Ovary (tissue), 9 donors: ENCODE measurements around the gene CTNNA3. TPM values are rescaled to one million over a fixed set of nuclear protein-coding genes. Genes with fewer than 3 reads are reported as not detected.

Experiments used
- DNase-seq, 5 donors: peaks; one replicate each; pipeline ENCODE4 v3.0.0-alpha.2; 2019 to 2020
- H3K27ac ChIP-seq, 2 donors: fragments of 200-600 bp; one replicate each; pipeline versions ENCODE4 v1.5.1 to v1.8.0; 2019 to 2022
- H3K27me3 ChIP-seq: fragments of 200-600 bp; one replicate; pipeline ENCODE4 v1.8.0; 2022
- H3K36me3 ChIP-seq: fragments of 200-600 bp; sonication (generic); one replicate; pipeline ENCODE4 v1.5.1; 2019
- H3K4me1 ChIP-seq: one replicate; pipeline ENCODE4 v1.8.1; 2013; ENCODE audit warnings: mild to moderate bottlenecking, moderate library complexity; ENCODE audit not compliant: insufficient read depth
- H3K4me3 ChIP-seq: fragments of 200-600 bp; sonication (generic); one replicate; pipeline ENCODE4 v1.5.1; 2017
- H3K9me3 ChIP-seq, 2 donors: fragments of 200-600 bp in 1 of 2; sonication (generic) in 1 of 2; one replicate each; pipeline versions ENCODE4 v1.5.1 to v1.8.1; 2013 to 2019; ENCODE audit warnings: mild to moderate bottlenecking in 1 of 2, moderate library complexity in 1 of 2
- CTCF ChIP-seq, 3 donors: fragments of 450-650 bp in 2 of 3; fragments of 200-600 bp in 1 of 3; IDR thresholded peaks; one replicate each; pipeline versions ENCODE4 v1.5.1 to v1.8.0; 2016 to 2022; ENCODE audit warnings: antibody characterized with exemption in 3 of 3, mild to moderate bottlenecking in 1 of 3
- EP300 ChIP-seq: sonication (generic); formaldehyde crosslinking; IDR thresholded peaks from one replicate; pipeline ENCODE4 v1.6.1; 2017; ENCODE audit warnings: antibody characterized with exemption
- POLR2A ChIP-seq: fragments of 450-650 bp; IDR thresholded peaks from one replicate; pipeline ENCODE4 v1.6.1; 2017; ENCODE audit warnings: antibody characterized with exemption, mild to moderate bottlenecking, moderate library complexity
- WGBS, 3 donors: extraction: QIAGEN DNeasy Blood & Tissue Kit in 1 of 3; methylation state at CpG; one replicate each; pipeline versions ENCODE4 v1.1.5 to v1.1.7; 2013 to 2017; 5-methylcytosine and 5-hydroxymethylcytosine counted together
- intact Hi-C, 4 donors: fragments of 100-400 bp; cut with DNase I; formaldehyde crosslinking; loops; one replicate each; pipeline versions ENCODE4 v1.11.0 to v1.15.1; 2022 to 2023
- polyA plus RNA-seq, 2 donors: library from polyadenylated mRNA; stranded (reverse); fragments of 200-250 nt in 1 of 2; fragments of 350-450 nt in 1 of 2; fragmentation: Illumina TruSeq in 1 of 2; extraction: RNeasy Lipid Tissue Mini Kit (QIAGEN cat#74804) in 1 of 2; gene quantifications; one replicate each; pipeline ENCODE4 v1.2.3, GENCODE V29; 2013 to 2014
- total RNA-seq, 7 donors: library from RNA; depleted of rRNA in 2 of 7; stranded (reverse); fragments of >200 nt in 2 of 7; fragmentation: NEBNext Ultra II Directional in 3 of 7; extraction: Animal tissue kit (Norgen Biotek cat#: 25700) in 3 of 7; gene quantifications; one replicate each; pipeline versions ENCODE4 v1.1.0 to v1.2.4, GENCODE V29; 2016 to 2023
- donor health status: DM: no; HTN: no; CAD: no; lungs with moderate emphysema.
- donor health status: DM: no; HTN: no; CAD: no.
- donor health status: Bipolar disorder and iron deficiency.
- donor health status: DM: yes; HTN: yes; CAD: no.
- donor health status: DM: no; HTN: no; CAD: no.
- donor health status: DM: yes; HTN: yes; CAD: no.

Gene CTNNA3
- total and polyA plus RNA-seq, 9 donors = 1.9 to 9.7 (median 4.0) TPM

- Histone ChIP-seq H3K4me3 (no peak overlapping the region), H3K27me3 (no peaks in the 10 kb centered on the region), H3K9me3 (no peaks in the 10 kb centered on the region), H3K27ac (no peak overlapping the region), H3K4me1 (no peaks in the 10 kb centered on the region), H3K36me3 (no peaks in the 10 kb centered on the region)
- no peak for DNase-seq
- WGBS, 3 donors = 94 to 97% (median 95%) methylated on average over 2 of the region's 2 CpGs
- intact Hi-C loops = no loop called here
- TF ChIP-seq CTCF (IDR thresholded peaks at IDR 0.05) (no peak), EP300 (no peak), POLR2A (no peak)
These were observed 1752.5 kb downstream of the CTNNA3 start for GRCh38 chr10:65943451-65943850.

GRCh38 chr10:65940816-65941662 is 1755.0 kb downstream of the CTNNA3 start:
- 34 to 64% (median 57%) methylated on average over 3 of the region's 3 CpGs for WGBS, 3 donors
- Histone ChIP-seq H3K36me3 (no peaks in the 10 kb centered on the region), H3K4me3 (no peak overlapping the region), H3K27ac (no peak overlapping the region), H3K4me1 (no peaks in the 10 kb centered on the region), H3K27me3 (no peaks in the 10 kb centered on the region), H3K9me3 (no peaks in the 10 kb centered on the region)
- no peak for DNase-seq
- intact Hi-C loops = no loop called here
- no peak for TF ChIP-seq EP300
- no peak for TF ChIP-seq POLR2A
- TF ChIP-seq CTCF (IDR thresholded peaks at IDR 0.05) = no peak

- no peak for TF ChIP-seq POLR2A
- TF ChIP-seq EP300 = no peak
- no peak for TF ChIP-seq CTCF (IDR thresholded peaks at IDR 0.05)
- Histone ChIP-seq H3K27ac (no peak overlapping the region), H3K9me3 (no peaks in the 10 kb centered on the region), H3K36me3 (no peaks in the 10 kb centered on the region), H3K27me3 (no peaks in the 10 kb centered on the region), H3K4me1 (no peaks in the 10 kb centered on the region), H3K4me3 (no peak overlapping the region)
- no peak for DNase-seq
- intact Hi-C loops = no loop called here
These were observed 1755.9 kb downstream of the CTNNA3 start for GRCh38 chr10:65940105-65940504.

GRCh38 chr10:65931291-65932070 is 1764.5 kb downstream of the CTNNA3 start:
- TF ChIP-seq POLR2A (no peak), CTCF (IDR thresholded peaks at IDR 0.05) (no peak), EP300 (no peak)
- H3K27me3 ChIP-seq = no peaks in the 10 kb centered on the region
- no peaks in the 10 kb centered on the region for H3K36me3 ChIP-seq
- H3K4me1 ChIP-seq = no peaks in the 10 kb centered on the region
- no peak for DNase-seq
- H3K9me3 ChIP-seq = no peaks in the 10 kb centered on the region
- no peak overlapping the region for H3K27ac ChIP-seq
- intact Hi-C loops = no loop called here
- H3K4me3 ChIP-seq = no peak overlapping the region
- 47 to 56% (median 55%) methylated on average over 5 of the region's 5 CpGs for WGBS, 3 donors
